ENCODE results near the gene CKM. TPM values are rescaled to one million over a fixed set of nuclear protein-coding genes. Genes with fewer than 3 reads are reported as not detected.

The CKM gene
- total and polyA plus RNA-seq, 2 of the 4 experiments (the other 2 are of a cell fraction) = not detected

DNA sequence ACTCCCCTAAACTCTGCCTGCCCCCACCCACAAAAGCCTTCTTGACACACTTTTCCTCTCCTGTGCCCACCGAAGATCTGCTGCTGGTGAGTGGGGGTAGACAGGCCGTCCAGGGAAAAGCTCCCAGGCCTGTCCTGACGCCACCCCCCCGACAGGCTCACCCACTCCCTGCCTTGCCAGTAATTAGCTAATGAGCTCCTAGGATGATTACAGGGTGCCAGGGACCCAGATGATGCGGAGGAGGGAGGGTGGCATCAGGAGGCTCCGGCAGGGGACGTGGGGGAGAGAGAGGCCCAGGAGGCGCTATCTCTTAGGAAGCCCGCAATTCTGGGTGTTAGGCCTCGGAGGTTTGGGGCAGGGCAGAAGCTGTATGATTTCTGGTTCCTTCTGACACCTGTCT, 44.6 kb downstream of the CKM start:
- CTCF ChIA-PET = no interaction called here
- H2AK5ac ChIP-seq (ENCODE audit: low read depth, low read length) = no peak overlapping the region
- no peak for DNase-seq
- no CpG with 5 or more reads among the region's 10 CpGs for WGBS, 2 experiments (ENCODE audit: extremely low coverage in 2 of 2, insufficient read length in 1 of 2)
- H3K27ac ChIP-seq (ENCODE audit: insufficient read depth, low read length) = no peak overlapping the region
- no peak overlapping the region for H3K56ac ChIP-seq (ENCODE audit: extremely low read depth, insufficient read depth, low read length)
- H3K4me3 ChIP-seq (ENCODE audit: insufficient read depth, low read depth, low read length) = no peak overlapping the region
- H3K4me1 ChIP-seq (ENCODE audit: control insufficient read depth, insufficient read depth, low read length) = peaks cover 8% of the 10 kb centered on the region
- H2AK9ac ChIP-seq (replicated peaks; ENCODE audit: low read depth, low read length, poor library complexity) = no peak overlapping the region
- H3K36me3 ChIP-seq (ENCODE audit: control insufficient read depth, insufficient read depth, low read length) = peaks cover 52% of the 10 kb centered on the region
- no peak overlapping the region for H2BK120ac ChIP-seq (ENCODE audit: low read depth, low read length)
- dilution Hi-C loops (cut with HindIII; ENCODE audit: low sequenced_read_pairs, unreplicated experiment) = no loop called here
- no peak overlapping the region for H4K5ac ChIP-seq (ENCODE audit: low read depth, low read length)
- no peak overlapping the region for H4K91ac ChIP-seq (ENCODE audit: insufficient read depth, low read depth, low read length)
- no peak overlapping the region for H3K18ac ChIP-seq (ENCODE audit: low read depth, low read length)
- no peak overlapping the region for H3K4ac ChIP-seq (ENCODE audit: low read depth, low read length)
- H4K8ac ChIP-seq (ENCODE audit: low read depth in 2 of 2, low read length in 2 of 2) = no peak overlapping the region
- H3K27me3 ChIP-seq (ENCODE audit: control insufficient read depth, insufficient read depth, low read length) = no peaks in the 10 kb centered on the region
- H3K9ac ChIP-seq (ENCODE audit: low read depth, low read length) = no peak overlapping the region
- POLR2A ChIA-PET (ENCODE audit: unreplicated experiment) = no interaction called here
- no peak overlapping the region for H2BK20ac ChIP-seq (ENCODE audit: low read depth, low read length)
- H4K20me1 ChIP-seq (ENCODE audit: insufficient read depth, low read length) = peaks cover 15% of the 10 kb centered on the region
- in situ Hi-C loops (cut with MboI; ENCODE audit: low sequenced_read_pairs) = no loop called here
- no peaks in the 10 kb centered on the region for H3K9me3 ChIP-seq (ENCODE audit: control insufficient read depth, insufficient read depth, low read length)
- peaks cover 7 to 14% of the 10 kb centered on the region in 2 experiments; a peak in 3 of 4 replicates for H3K79me1 ChIP-seq (ENCODE audit: low read depth in 1 of 2, low read length in 2 of 2)
- no peak overlapping the region for H2BK5ac ChIP-seq (ENCODE audit: low read depth, low read length, poor library complexity, severe bottlenecking)
- TF ChIP-seq CHD1 (IDR thresholded peaks at IDR 0.05; ENCODE audit: low read depth, low read length) (no peak), RFX5 (IDR thresholded peaks at IDR 0.05; ENCODE audit: low read depth, low read length) (no peak), SMC3 (IDR thresholded peaks at IDR 0.05; ENCODE audit: low read depth, low read length) (no peak), MAFK (IDR thresholded peaks at IDR 0.05; ENCODE audit: low read depth, low read length) (no peak), MAZ (IDR thresholded peaks at IDR 0.05; ENCODE audit: borderline replicate concordance, low read depth, low read length) (no peak), BHLHE40 (IDR thresholded peaks at IDR 0.05; ENCODE audit: low read depth, low read length) (no peak), MXI1 (IDR thresholded peaks at IDR 0.05; ENCODE audit: borderline replicate concordance, low read depth, low read length) (no peak), POLR2A (IDR thresholded peaks at IDR 0.05; ENCODE audit: low read depth, low read length) (no peak), RCOR1 (IDR thresholded peaks at IDR 0.05; ENCODE audit: insufficient replicate concordance, low read length) (no peak)
- TF ChIP-seq, protein P1, sequence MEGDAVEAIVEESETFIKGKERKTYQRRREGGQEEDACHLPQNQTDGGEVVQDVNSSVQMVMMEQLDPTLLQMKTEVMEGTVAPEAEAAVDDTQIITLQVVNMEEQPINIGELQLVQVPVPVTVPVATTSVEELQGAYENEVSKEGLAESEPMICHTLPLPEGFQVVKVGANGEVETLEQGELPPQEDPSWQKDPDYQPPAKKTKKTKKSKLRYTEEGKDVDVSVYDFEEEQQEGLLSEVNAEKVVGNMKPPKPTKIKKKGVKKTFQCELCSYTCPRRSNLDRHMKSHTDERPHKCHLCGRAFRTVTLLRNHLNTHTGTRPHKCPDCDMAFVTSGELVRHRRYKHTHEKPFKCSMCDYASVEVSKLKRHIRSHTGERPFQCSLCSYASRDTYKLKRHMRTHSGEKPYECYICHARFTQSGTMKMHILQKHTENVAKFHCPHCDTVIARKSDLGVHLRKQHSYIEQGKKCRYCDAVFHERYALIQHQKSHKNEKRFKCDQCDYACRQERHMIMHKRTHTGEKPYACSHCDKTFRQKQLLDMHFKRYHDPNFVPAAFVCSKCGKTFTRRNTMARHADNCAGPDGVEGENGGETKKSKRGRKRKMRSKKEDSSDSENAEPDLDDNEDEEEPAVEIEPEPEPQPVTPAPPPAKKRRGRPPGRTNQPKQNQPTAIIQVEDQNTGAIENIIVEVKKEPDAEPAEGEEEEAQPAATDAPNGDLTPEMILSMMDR (conservative IDR thresholded peaks at IDR 0.05; ENCODE audit: low read depth, low read length) = no peak
- TF ChIP-seq, protein P2, sequence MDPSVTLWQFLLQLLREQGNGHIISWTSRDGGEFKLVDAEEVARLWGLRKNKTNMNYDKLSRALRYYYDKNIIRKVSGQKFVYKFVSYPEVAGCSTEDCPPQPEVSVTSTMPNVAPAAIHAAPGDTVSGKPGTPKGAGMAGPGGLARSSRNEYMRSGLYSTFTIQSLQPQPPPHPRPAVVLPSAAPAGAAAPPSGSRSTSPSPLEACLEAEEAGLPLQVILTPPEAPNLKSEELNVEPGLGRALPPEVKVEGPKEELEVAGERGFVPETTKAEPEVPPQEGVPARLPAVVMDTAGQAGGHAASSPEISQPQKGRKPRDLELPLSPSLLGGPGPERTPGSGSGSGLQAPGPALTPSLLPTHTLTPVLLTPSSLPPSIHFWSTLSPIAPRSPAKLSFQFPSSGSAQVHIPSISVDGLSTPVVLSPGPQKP (IDR thresholded peaks at IDR 0.05; ENCODE audit: borderline replicate concordance, low read depth, low read length) = no peak
- TF ChIP-seq, protein P3, sequence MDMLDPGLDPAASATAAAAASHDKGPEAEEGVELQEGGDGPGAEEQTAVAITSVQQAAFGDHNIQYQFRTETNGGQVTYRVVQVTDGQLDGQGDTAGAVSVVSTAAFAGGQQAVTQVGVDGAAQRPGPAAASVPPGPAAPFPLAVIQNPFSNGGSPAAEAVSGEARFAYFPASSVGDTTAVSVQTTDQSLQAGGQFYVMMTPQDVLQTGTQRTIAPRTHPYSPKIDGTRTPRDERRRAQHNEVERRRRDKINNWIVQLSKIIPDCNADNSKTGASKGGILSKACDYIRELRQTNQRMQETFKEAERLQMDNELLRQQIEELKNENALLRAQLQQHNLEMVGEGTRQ (IDR thresholded peaks at IDR 0.05; ENCODE audit: low read depth, low read length) = no peak
- no peak overlapping the region for H3K14ac ChIP-seq (replicated peaks; ENCODE audit: low read depth, low read length)
- H3K23ac ChIP-seq (ENCODE audit: low read depth, low read length) = no peak overlapping the region
- no peak for ATAC-seq (ENCODE audit: low read depth)
- intact Hi-C loops (cut with micrococcal nuclease) = no loop called here
- no peak overlapping the region for H3K4me2 ChIP-seq (ENCODE audit: low read depth, low read length)
- H2AFZ ChIP-seq (replicated peaks; ENCODE audit: low read length, poor library complexity) = no peak overlapping the region
- no TSS peak for BruUV-seq (replicated peaks)
- no peak overlapping the region for H2BK15ac ChIP-seq (ENCODE audit: low read depth, low read length)
- peaks cover 10% of the 10 kb centered on the region for H3K9me1 ChIP-seq (ENCODE audit: insufficient read depth, low read length)

Data from IMR-90 (cell line).